Esophagus muscularis mucosa (tissue), 4 donors: Measurements from ENCODE around the gene EXOC3. TPM values are rescaled to one million over a fixed set of nuclear protein-coding genes. Genes with fewer than 3 reads are reported as not detected.
"Not testable (repeated sequence)": the region's sequence is repeated elsewhere in the genome, so short reads cannot be mapped to it uniquely, and the experiment has no call there.

Experiments
- DNase-seq: peaks from one replicate; pipeline ENCODE4 v3.0.0-alpha.2; 2017; ENCODE audit errors: extremely low spot score
- H3K27ac ChIP-seq, 4 donors: fragments of 200-600 bp; sonication (generic); replicated peaks in 1 of 4; 1 replicate in 3 of 4; 2 replicates in 1 of 4; pipeline ENCODE4 v1.5.1; 2016 to 2019; ENCODE audit warnings: mild to moderate bottlenecking in 1 of 4
- H3K27me3 ChIP-seq, 4 donors: fragments of 200-600 bp; sonication (generic); one replicate each; pipeline versions ENCODE4 v1.5.1 to v1.6.0; 2016 to 2019
- H3K36me3 ChIP-seq, 4 donors: fragments of 200-600 bp; sonication (generic); one replicate each; pipeline ENCODE4 v1.5.1; 2016 to 2019
- H3K4me1 ChIP-seq, 4 donors: fragments of 200-600 bp; sonication (generic); one replicate each; pipeline ENCODE4 v1.5.1; 2016 to 2019
- H3K4me3 ChIP-seq, 4 donors: fragments of 200-600 bp; sonication (generic); 1 replicate in 2 of 4; 2 replicates in 2 of 4; pipeline ENCODE4 v1.5.1; 2016 to 2019; ENCODE audit warnings: mild to moderate bottlenecking in 4 of 4, moderate library complexity in 1 of 4
- H3K9me3 ChIP-seq, 4 donors: fragments of 200-600 bp; sonication (generic); 1 replicate in 3 of 4; 2 replicates in 1 of 4; pipeline ENCODE4 v1.5.1; 2016 to 2019
- CTCF ChIP-seq, 3 experiments: fragments of 200-600 bp in 2 of 3; fragments of 450-650 bp in 1 of 3; sonication (generic) in 2 of 3; IDR thresholded peaks; one replicate each; pipeline ENCODE4 v1.5.1; 2017 to 2019; ENCODE audit warnings: antibody characterized with exemption in 3 of 3, mild to moderate bottlenecking in 2 of 3, moderate library complexity in 1 of 3
- EP300 ChIP-seq: sonication (generic); formaldehyde crosslinking; IDR thresholded peaks from one replicate; pipeline ENCODE4 v1.6.1; 2017; ENCODE audit warnings: antibody characterized with exemption
- POLR2A ChIP-seq: fragments of 450-650 bp; IDR thresholded peaks from one replicate; pipeline ENCODE4 v1.6.1; 2017; ENCODE audit warnings: antibody characterized with exemption, moderate library complexity, mild to moderate bottlenecking, low read depth
- POLR2AphosphoS5 ChIP-seq, 2 donors: sonication (generic); formaldehyde crosslinking; IDR thresholded peaks; one replicate each; pipeline ENCODE4 v1.6.1; 2017; ENCODE audit warnings: antibody characterized with exemption in 2 of 2
- WGBS: methylation state at CpG from one replicate; pipeline ENCODE4 v1.1.5; 2018; 5-methylcytosine and 5-hydroxymethylcytosine counted together
- intact Hi-C: fragments of 100-400 bp; cut with DNase I; formaldehyde crosslinking; loops from one replicate; pipeline ENCODE4 v1.15.1; 2023
- total RNA-seq, 4 donors: library from RNA; depleted of rRNA; stranded (reverse); fragments of >200 nt; gene quantifications; one replicate each; pipeline versions ENCODE4 v1.1.0 to v1.2.1, GENCODE V29; 2016

Gene EXOC3
- total RNA-seq, 4 donors from 2014 or later = 48.6 to 82.1 (median 59.3) TPM

GRCh38 chr5:485946-486491 is 43.0 kb downstream of the EXOC3 start:
- no peak overlapping the region for H3K27ac ChIP-seq
- WGBS = 46% methylated on average over 16 of the region's 23 CpGs
- no peak for DNase-seq
- no peak for TF ChIP-seq POLR2A
- TF ChIP-seq POLR2AphosphoS5 (IDR thresholded peaks at IDR 0.05) = no peak
- no peak for TF ChIP-seq EP300
- TF ChIP-seq CTCF (IDR thresholded peaks at IDR 0.05) = no peak
- H3K9me3 ChIP-seq = no peaks in the 10 kb centered on the region
- H3K4me1 ChIP-seq = peaks cover 0 to 5% (median 0%) of the 10 kb centered on the region in 4 donors
- no peaks in the 10 kb centered on the region for H3K36me3 ChIP-seq
- peaks cover 0 to 82% (median 14%) of the 10 kb centered on the region in 4 donors for H3K27me3 ChIP-seq
- H3K4me3 ChIP-seq = no peak overlapping the region
- intact Hi-C loops = no loop called here

- H3K36me3 ChIP-seq, intact Hi-C loops, H3K4me1 ChIP-seq, H3K4me3 ChIP-seq, DNase-seq, H3K27ac ChIP-seq, H3K9me3 ChIP-seq: not testable (repeated sequence)
- peaks cover 0 to 82% (median 13%) of the 10 kb centered on the region in 4 donors for H3K27me3 ChIP-seq
- 80% methylated on average over 2 of the region's 22 CpGs for WGBS
Observed at GRCh38 chr5:486597-486996, 43.6 kb downstream of the EXOC3 start.

- peaks cover 0 to 7% (median 2%) of the 10 kb centered on the region in 4 donors for H3K4me1 ChIP-seq
- no peak for DNase-seq
- H3K9me3 ChIP-seq = no peaks in the 10 kb centered on the region
- no peaks in the 10 kb centered on the region for H3K36me3 ChIP-seq
- 91% methylated on average over 14 of the region's 33 CpGs for WGBS
- no peak overlapping the region for H3K27ac ChIP-seq
- peaks cover 0 to 80% (median under 1%) of the 10 kb centered on the region in 4 donors for H3K27me3 ChIP-seq
- TF ChIP-seq POLR2A (no peak), CTCF (IDR thresholded peaks at IDR 0.05) (no peak), EP300 (no peak), POLR2AphosphoS5 (IDR thresholded peaks at IDR 0.05) (no peak)
- no peak overlapping the region for H3K4me3 ChIP-seq
- intact Hi-C loops = no loop called here
Observed at GRCh38 chr5:488241-488640, 45.3 kb downstream of the EXOC3 start.

- Histone ChIP-seq H3K27ac (no peak overlapping the region), H3K9me3 (no peaks in the 10 kb centered on the region), H3K4me1 (peaks cover 0 to 9% (median 2%) of the 10 kb centered on the region in 4 donors), H3K4me3 (no peak overlapping the region), H3K27me3 (peaks cover 0 to 80% (median 4%) of the 10 kb centered on the region in 4 donors), H3K36me3 (no peaks in the 10 kb centered on the region)
- no peak for TF ChIP-seq POLR2AphosphoS5 (IDR thresholded peaks at IDR 0.05)
- no peak for TF ChIP-seq CTCF (IDR thresholded peaks at IDR 0.05)
- TF ChIP-seq EP300 = no peak
- TF ChIP-seq POLR2A = no peak
- 77% methylated on average over 22 of the region's 40 CpGs for WGBS
- DNase-seq = no peak
- intact Hi-C loops = no loop called here
Observed at GRCh38 chr5:488744-489688, 46.0 kb downstream of the EXOC3 start.

GRCh38 chr5:489689-490080 is 46.7 kb downstream of the EXOC3 start:
- no peaks in the 10 kb centered on the region for H3K36me3 ChIP-seq
- WGBS = 60% methylated on average over 11 of the region's 21 CpGs
- no peak overlapping the region for H3K27ac ChIP-seq
- H3K27me3 ChIP-seq = peaks cover 0 to 81% (median 4%) of the 10 kb centered on the region in 4 donors
- peaks cover 0 to 9% (median 2%) of the 10 kb centered on the region in 4 donors for H3K4me1 ChIP-seq
- TF ChIP-seq POLR2AphosphoS5 (IDR thresholded peaks at IDR 0.05) (no peak), CTCF (IDR thresholded peaks at IDR 0.05) (no peak), POLR2A (no peak), EP300 (no peak)
- H3K4me3 ChIP-seq = no peak overlapping the region
- intact Hi-C loops = no loop called here
- H3K9me3 ChIP-seq = no peaks in the 10 kb centered on the region
- no peak for DNase-seq
